ENCODE measurements around the gene SDK1.

GRCh38 chr7:3682028-3682710 lies 381.1 kb downstream of the SDK1 start:
- TF ChIP-seq CTCF (IDR thresholded peaks at IDR 0.05; ENCODE audit: borderline replicate concordance, extremely low read depth, low read length, poor library complexity, severe bottlenecking), result no peak
- no peak for TF ChIP-seq EZH2 (IDR thresholded peaks at IDR 0.05; ENCODE audit: borderline replicate concordance, low read depth, low read length, severe bottlenecking)
